Muscle of arm (tissue), 14 donors: ENCODE results near the gene APOL1. TPM values are rescaled to one million over a fixed set of nuclear protein-coding genes. Genes with fewer than 3 reads are reported as not detected.
"Not testable (repeated sequence)": the region's sequence is repeated elsewhere in the genome, so short reads cannot be mapped to it uniquely, and the experiment has no call there.

ENCODE experiments used
- DNase-seq: peaks from one replicate; pipeline ENCODE4 v3.0.0-alpha.2; 2013
- long read RNA-seq, 11 donors: transcript quantifications; one replicate each; lab custom pipeline, GENCODE V29; 2026
- polyA plus RNA-seq, 12 donors: library from polyadenylated mRNA; unstranded; fragments of 120-200 nt; gene quantifications; one replicate each; pipeline ENCODE4 v1.2.1, GENCODE V29; 2013; ENCODE audit not compliant: insufficient read length in 12 of 12

The APOL1 gene, protein sequence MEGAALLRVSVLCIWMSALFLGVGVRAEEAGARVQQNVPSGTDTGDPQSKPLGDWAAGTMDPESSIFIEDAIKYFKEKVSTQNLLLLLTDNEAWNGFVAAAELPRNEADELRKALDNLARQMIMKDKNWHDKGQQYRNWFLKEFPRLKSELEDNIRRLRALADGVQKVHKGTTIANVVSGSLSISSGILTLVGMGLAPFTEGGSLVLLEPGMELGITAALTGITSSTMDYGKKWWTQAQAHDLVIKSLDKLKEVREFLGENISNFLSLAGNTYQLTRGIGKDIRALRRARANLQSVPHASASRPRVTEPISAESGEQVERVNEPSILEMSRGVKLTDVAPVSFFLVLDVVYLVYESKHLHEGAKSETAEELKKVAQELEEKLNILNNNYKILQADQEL
- 1 to 10 TPM in 11 of 12 donors, not detected in 1; 2.5 to 6.0 (median 5.0) TPM for polyA plus RNA-seq
- long read RNA-seq, donor 1, partial matches to known transcripts = 0 of 1 reads
- long read RNA-seq, donor 1, other reads (novel, unspliced or antisense) = 0 of 1 reads
- long read RNA-seq, donor 2 = 0 reads
- long read RNA-seq, donor 3 = 0 reads
- long read RNA-seq, donor 4 = 0 reads
- long read RNA-seq, donor 5 = 0 reads
- long read RNA-seq, donor 6 = 0 reads
- long read RNA-seq, donor 7, partial matches to known transcripts = 8 of 8 reads
- long read RNA-seq, donor 7, other reads (novel, unspliced or antisense) = 0 of 8 reads
- long read RNA-seq, donor 8, partial matches to known transcripts = 0 of 2 reads
- long read RNA-seq, donor 8, other reads (novel, unspliced or antisense) = 0 of 2 reads
- long read RNA-seq, donor 9 = 0 reads
- long read RNA-seq, donor 10, partial matches to known transcripts = 62 of 152 reads
- long read RNA-seq, donor 10, other reads (novel, unspliced or antisense) = 90 of 152 reads
- long read RNA-seq, donor 11 = 0 reads

DNA sequence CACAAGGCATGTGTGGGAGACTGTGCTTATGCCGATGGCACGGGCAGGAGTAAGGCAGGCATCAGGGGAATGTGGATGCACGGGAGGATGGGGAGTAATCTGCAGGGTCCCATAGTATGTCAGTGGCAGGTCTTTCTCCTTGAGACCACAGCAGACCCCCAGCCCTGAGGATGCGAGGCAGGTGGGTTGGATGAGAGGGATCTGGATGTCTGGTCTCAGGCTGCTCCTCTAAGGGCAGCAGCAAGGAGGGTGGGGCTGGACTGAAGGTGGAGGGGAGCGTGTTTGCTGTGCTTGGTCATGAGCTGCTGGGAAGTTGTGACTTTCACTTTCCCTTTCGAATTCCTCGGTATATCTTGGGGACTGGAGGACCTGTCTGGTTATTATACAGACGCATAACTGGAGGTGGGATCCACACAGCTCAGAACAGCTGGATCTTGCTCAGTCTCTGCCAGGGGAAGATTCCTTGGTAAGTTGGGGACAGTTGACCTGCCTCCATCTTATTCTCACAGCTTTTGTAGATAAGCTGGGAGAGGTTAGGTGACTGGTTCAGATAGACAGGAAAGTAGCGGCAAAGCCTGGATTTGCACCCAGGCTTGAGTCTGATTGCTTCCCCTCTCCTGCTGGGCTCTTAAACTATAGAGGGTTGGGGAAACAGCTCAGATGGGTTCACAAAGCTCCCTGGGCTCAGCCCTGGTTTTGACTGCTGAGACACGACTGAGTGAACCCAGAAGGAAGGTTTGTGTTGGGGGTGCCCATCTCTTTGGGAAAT lies at the start of gene APOL1:
APOL1 (plus strand) TSS at position 380 of the 769 bp plus-strand sequence. CDS start 1,823 bp downstream, outside the sequence.
- DNase-seq = no peak

DNA sequence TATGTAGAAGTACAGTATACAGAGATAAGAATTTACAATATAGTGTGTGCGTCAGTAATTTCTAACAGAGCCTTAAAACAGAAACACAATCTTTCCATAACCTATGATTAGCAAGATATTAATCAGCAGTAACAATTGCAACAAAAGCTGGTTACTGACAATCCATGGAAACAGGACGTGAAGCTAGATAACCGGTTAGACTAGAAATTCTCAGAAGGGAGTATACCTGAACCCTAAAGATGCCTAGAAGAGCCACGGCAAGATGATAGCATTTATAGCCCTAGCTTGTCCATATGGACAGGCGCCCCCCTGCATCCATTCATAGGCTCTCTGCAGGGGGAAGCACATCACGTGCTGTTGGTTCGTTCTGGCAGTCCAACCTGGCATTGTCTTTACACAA lies 49.5 kb upstream of the APOL1 start:
- not testable (repeated sequence) for DNase-seq

DNA sequence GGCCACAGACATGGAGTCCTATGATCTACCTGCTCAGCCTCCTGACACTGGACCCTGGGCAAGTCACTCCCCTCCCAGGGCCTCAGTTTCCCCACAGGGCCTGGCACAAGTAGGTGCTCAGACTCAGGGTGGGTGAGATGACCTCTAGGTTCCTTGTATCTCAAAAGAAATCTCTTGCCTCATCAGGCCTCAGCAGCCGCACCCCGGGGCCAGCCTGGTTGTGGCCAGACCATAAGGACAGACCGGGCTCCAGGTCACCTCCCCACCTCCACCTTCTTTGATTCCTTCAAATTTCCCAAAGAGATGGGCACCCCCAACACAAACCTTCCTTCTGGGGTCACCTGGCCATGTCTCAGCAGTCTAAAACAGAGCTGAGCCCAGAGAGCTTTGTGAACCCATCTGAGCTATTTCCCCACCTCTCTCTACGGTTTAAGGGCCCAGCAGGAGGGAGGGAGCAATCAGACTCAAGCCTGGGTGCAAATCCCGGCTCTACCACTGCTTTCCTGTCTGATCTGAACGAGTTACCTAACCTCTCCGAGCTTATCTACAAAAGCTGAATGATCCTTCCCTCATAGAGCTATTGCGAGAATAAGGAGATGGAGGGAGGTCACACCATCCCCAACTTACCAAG lies 48.8 kb upstream of the APOL1 start:
- no peak for DNase-seq

DNA sequence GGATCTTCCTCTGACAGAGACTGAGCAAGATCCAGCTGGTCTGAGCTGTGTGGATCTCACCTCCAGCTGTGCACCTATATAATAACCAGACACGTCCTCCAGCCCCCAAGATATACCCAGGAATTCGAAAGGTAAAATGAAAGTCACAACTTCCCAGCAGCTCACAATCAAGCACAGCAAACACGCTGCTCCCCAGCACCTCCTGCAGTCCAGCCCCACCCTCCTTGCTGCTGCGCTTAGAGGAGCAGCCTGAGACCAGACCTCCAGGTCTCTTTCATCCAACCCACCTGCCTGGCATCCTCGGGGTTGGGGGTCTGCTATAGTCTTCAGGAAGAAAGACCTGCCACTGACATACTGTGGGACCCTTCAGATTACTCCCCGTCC lies 48.3 kb upstream of the APOL1 start:
- no peak for DNase-seq

DNA sequence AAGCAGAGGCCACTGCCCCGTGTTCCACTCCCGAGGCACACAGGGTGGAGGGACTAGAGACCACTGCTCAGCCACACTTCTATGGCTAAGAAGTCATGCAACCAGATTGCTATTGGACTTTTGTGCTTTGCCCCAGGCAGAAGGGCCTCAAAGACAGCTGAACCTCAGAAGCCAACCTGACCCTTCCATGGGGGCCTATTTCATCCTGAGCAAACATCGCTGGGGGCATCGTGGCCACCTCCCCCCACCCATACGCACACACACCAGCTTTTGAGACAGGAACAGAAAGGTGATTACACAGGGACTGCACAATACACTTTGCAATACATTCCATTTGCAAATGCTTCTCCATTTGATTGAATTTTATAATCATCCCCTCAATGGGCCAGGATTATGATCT lies 47.4 kb upstream of the APOL1 start:
- DNase-seq = not testable (repeated sequence)

DNA sequence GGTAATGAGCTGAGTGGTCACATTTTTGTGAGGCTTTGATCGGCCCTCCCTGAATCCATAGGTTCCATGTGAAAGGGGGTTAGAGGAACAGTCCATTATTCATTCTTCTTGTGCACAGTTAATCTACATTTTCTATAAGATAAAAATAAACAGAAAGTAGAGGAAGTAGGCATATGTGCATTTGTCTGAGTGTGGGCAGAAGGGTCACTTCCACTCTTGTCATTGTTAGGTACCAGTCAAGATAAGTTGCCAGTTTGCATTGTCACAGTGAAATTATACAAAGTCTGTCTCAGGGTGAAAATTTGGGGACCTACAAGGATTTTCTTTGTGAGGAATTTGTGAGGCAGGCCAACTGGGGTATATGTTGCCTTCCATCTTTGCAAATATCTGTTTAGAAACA lies 46.7 kb upstream of the APOL1 start:
- DNase-seq = no peak

DNA sequence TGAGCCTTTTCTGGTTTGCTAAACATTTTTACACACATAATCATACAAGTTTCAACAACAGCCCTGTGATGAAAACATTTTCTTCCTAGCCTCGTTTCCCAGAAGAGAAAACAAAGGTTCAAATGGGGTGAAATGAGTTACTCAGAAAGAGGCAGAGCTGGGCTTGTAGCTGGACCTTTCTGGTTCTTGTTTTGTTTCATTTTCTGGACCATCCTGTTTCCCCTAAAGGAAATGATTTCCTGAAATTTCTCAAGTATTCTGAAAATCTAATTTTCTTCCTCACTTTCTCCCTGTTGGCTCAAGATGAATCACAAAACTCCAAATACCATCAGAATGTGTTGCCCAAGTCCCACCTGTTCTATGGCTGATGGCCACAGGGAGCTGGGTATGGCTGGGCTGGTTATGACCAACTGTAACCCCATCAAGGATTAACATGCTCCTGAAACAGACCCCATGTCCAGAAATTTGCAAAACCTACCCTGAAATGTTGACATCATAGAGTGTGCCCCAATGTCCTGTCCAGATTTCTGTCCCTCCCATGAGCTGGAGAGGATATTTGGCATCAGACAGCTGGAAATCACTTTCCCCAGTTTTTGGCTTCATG lies 44.7 kb upstream of the APOL1 start:
- DNase-seq = no peak

DNA sequence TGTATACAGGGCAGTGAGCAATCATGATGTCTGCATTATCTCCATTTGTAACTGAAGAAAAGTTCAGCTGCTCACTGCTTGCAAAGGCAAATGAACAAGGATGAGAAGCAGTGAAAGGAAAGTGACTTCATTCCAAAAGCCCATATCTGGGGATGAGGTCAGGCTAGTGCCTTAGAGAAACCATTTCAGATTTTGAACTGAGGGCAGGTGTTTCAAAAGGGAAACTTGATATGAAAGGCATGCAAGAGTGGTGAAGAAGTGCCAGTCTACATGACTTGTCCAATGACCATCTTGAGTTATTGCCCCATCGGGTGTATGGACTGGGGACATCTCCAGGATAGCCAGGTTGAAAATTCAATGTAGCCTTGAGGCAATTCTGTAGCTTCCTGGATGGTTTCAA lies 44.0 kb upstream of the APOL1 start:
- no peak for DNase-seq

DNA sequence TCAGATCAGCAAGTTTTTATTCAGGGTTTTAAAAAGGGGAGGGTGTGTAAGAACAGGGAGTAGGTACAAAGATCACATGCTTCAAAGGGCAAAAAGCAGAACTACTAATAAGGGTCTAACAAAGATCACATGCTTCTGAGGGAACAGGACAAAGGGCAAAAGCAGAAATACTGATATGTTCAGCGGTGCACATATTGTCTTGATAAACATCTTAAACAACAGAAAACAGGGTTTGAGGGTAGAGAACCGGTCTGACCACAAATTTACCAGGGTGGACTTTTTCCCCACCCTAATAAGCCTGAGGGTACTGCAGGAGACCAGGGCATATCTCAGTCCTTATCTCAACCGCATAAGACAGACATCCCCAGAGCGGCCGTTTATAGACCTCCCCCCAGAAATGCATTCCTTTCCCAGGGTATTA lies 43.4 kb upstream of the APOL1 start:
- DNase-seq = not testable (repeated sequence)

DNA sequence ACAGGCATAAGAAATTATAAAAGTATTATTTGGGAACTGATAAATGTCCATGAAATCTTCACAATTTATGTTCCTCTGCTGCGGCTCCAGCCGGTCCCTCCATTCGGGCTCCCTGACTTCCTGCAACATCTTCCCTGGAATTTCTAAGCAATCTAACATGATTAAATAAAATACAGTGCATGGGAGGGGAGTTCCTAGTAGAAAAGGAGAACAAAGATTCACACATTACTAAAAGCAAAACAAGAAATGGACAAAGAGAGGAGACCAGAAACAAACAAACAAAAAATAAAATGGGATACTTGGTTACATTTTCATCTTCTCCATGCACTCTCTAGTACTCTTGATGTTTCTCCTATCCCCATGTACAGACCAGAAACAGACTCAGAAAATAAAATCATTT lies 42.7 kb upstream of the APOL1 start:
- no peak for DNase-seq

DNA sequence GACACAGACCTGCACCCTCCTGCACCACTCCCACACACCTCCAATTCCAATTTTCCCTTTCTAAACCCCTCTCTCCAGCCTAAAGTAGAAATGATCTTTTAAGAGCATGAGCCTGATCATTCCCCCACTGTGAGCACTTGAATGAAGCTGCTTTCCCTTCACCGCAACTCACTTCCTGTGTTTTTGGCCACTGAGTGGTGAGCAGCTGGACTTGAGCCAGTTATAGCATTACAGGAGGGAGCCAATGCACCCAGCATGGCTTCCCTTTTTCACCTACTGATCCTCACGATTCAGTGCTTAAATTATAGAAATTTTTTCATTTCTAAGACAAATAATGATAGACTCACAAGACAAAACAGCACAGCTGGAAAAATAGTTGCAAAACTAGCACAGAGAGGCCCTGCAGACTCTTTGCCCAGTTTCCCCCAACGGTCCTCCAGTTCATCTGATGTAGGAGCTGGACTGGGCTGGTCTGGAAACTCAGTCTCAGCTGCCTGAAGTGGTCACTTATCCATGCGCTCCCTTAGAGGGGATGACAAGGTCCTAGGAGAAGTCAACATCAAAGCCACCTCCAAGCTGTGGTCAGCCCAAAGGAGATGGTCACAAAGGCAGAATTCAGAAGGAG lies 41.6 kb upstream of the APOL1 start:
- DNase-seq = no peak

DNA sequence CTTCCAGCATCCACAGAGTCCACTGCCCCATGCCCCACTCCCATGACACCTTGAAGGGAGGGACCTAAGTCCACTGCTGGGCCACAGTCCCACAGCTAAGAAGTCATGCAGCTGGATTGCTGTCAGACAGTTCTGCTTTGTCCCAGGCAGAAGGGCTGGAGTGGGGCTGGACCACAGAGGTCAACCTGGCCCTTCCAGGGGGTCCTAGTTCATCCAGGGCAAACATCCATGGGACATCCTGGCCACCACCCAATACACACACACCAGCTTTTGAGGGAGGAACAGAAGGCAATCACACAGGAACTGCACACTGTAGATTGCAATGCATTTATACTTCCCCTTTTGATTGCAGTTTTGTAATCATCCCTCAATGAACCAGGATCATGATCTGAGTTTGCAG lies 40.0 kb upstream of the APOL1 start:
- DNase-seq = no peak

DNA sequence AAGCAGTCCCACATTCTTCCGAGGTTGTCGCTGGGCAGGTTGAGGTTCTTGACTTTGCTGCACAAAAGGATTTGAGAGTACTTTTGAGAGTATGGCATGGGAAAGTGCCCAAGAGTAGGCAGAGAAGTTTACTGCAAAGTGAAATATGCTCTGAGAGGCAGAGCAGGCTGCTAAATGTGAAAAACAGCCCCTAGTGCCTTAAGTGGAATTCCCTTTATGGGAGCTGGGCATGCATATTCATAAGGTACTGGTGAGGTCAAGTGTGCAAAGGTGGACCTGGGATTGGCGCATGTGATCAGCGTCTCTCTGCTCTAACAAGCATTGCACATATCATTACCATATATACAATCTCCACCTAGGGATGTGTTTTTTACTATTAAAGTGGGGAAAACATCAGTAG lies 39.3 kb upstream of the APOL1 start:
- no peak for DNase-seq

DNA sequence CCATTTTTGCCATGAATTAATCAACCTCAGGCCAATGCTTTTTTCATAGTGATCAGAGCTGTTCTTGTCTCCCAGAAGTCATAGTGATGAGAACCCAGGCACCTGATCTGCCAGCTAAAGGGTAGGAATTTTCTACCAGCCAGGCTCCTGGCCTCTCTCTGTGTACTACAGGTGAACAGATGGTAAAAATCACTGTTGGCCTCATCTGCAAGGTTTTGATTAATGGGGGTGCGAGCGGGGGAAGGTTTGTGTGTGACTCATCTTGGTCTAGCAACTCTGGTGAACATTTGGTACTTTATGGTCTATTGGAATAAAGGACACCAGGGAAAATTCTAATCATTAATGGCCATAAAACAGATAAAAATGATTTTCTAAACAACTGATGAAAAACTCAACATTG lies 37.0 kb upstream of the APOL1 start:
- DNase-seq = no peak

DNA sequence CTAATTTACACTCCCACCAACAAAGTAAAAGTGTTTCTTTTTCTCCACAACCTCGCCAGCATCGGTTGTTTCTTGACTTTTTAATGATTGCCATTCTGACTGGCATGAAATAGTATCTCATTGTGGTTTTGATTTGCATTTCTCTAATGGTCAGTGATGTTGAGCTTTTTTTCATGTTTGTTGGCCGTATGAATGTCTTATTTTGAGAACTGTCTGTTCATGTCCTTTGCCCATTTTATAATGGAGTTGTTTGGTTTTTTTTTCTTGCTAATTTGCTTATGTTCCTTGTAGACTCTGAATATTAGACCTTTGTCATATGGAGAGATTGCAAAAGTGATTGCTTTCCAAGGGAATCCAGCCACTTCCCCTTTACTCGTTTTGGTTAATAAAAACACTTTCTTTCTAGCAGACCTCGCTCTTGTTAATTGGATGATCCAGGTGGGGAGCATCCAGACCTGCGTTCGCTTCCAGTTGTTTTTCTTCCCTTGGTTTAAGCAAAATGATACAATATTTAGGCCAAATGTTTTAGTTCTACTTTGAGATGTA lies 34.2 kb upstream of the APOL1 start:
- no peak for DNase-seq

DNA sequence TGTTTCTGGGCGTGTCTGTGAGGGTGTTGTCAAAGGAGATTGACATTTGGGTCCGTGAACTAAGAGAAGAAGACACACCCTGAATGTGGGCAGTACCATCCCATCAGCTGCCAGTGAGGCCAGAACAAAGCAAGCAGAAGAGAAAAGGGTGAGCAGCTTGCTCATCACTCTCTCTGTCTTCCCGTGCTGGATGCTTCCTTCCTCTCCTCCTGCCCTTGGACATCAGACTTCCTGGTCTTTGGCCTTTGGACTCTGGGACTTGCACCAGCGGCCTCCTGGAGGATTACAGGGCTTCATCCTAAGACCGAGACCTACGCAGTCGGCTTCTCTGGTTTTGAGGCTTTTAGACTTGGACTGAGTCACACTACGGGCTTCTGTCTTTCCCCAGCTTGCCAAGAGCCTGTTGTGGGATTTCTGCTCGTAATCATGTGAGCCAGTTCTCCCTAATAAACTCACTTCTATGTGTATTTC lies 32.4 kb upstream of the APOL1 start:
- no peak for DNase-seq

DNA sequence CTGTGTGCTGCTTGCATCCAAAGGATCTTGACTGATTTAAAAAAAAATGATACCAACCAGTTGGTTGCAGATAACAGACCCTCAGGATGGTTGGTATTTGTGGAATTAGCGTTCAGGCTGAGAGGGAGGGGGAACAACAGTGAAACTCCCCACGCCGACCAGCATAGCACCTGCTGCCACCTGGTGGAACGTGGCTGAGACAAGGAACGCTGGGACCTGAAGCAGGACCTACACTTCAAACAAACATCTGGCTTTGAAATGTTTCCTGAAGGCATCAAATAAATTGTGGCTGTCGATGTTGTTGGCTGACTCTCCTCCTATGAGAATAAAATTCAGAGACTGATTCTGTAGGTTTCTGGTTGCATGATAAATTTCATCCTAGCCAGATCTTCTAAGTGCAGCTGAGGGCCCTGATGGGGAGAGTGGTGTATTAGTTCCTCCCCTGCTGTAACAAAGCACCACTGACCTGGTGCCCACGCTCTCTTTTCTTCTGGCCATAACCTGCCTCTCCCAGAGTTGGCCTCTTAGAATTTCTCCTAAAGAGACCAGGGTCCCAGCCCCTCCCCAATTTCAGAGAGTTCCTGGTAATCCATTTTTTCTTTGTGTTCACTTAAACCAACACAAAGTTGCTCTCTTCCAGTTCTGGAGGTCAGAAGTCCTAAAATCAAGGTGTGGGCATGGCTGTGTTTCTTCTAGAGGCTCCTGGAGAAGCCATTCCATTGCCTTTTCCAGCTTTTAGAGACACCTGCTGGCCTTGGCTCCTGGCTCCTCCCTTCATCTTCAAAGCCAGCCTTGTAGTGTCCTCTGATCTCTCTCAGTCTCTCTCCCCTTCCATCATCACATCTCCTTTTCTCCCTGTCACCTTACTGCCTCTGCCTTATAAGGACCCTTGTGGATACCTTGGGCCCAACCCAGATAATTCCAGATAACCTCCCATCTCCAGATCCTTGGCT lies 30.9 kb upstream of the APOL1 start:
- DNase-seq = peak; percentile 50

DNA sequence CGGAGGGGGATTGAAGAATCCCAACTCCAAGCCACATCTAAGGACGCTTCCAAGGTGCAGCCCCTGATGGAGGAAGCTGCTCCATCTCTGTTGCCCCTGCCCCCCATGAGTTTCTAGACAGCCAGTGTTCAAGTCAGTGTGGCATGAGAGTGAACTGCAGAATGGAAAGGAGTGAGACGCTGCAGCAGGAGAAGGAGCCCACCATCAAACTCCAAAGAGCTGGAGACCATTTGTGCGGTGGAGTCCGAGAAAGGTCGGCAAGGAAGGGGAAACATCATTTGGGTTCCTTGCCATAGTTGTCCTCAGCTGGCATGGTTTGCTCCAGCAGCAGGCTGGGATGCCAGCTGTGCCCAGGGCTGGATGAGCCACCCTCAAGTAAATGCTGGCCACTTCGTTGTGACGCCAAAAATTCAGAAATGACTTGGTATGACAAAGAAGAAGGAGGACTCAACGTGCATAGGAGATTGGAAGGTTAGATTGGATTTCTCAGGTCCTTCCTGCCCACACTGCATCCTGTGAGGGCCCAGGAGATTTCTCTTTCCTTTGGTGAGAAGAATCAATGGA lies 30.0 kb upstream of the APOL1 start:
- DNase-seq = no peak

DNA sequence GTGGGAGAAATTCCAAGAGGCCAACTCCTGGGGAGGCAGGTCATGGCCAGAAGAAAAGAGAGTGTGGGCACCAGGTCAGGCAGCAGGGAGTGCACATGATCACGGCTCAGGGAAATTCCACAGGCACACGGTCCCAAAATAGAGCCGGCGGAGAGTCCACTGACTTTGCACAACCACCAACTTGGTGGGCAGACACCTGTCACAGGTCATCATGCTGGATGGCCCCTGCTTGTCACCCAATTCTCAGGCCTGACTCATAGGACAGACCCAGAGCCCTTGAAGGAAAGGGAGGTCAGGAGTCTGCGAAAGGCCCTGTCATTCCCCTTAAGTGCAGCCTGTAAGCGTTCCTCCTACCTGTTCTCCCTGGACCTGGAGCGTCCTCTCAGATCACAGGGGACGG lies 29.4 kb upstream of the APOL1 start:
- DNase-seq = no peak
